ENCODE data around the gene DCP1B. TPM values are rescaled to one million over a fixed set of nuclear protein-coding genes. Genes with fewer than 3 reads are reported as not detected.

Gene DCP1B
- total RNA-seq, 1 experiment from 2014 or later, result 4.8 TPM

DNA sequence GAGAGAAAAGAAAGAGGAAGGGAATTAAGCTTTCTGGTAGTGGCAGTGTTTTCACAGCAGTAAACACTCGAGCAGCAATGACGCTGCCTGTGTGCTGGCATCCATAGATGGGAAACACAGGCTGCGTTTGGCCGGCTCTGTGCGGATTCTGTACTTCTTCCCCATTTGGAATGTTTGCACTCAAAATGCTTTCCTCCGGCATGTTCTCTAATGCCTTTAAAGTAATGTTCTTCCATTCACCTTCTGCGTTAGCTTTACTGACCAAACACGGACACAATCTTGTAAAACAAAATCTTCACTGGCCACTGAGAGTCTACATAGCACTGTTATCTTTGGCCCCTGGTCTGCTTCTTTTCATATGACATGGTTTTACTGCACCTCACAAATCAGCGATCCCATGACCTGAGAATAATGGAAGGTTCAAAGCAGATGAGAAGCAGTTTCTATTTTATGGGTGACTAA lies 31.4 kb downstream of the DCP1B start:
- no peaks in the 10 kb centered on the region for H3K36me3 ChIP-seq (ENCODE audit: control insufficient read depth, insufficient read depth, low read length)

DNA sequence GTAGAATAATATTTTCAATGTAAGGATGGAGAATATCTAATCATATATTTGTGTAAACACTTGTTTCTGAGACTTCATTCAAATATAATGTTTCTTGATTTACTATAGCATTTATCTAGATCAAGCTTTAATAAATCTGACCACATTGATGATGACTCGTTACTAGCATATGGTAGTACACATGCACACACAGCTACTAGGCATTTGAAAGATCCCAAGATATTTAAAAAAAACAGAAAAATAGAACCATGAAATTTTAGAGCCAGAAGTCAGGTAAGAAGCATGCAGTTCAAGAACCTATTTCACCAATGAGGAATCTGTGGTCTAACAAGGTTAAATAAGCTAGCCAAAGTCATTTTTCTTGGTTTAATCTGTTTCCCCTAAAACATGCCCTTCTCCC lies 32.0 kb downstream of the DCP1B start:
- DNase-seq (ENCODE audit: low read depth, low spot score), result no peak

More for the DNA sequence above, 31.4 kb downstream of the DCP1B start:
- TF ChIP-seq, protein P1, sequence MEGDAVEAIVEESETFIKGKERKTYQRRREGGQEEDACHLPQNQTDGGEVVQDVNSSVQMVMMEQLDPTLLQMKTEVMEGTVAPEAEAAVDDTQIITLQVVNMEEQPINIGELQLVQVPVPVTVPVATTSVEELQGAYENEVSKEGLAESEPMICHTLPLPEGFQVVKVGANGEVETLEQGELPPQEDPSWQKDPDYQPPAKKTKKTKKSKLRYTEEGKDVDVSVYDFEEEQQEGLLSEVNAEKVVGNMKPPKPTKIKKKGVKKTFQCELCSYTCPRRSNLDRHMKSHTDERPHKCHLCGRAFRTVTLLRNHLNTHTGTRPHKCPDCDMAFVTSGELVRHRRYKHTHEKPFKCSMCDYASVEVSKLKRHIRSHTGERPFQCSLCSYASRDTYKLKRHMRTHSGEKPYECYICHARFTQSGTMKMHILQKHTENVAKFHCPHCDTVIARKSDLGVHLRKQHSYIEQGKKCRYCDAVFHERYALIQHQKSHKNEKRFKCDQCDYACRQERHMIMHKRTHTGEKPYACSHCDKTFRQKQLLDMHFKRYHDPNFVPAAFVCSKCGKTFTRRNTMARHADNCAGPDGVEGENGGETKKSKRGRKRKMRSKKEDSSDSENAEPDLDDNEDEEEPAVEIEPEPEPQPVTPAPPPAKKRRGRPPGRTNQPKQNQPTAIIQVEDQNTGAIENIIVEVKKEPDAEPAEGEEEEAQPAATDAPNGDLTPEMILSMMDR (IDR thresholded peaks at IDR 0.05), result no peak
- no peak for TF ChIP-seq SIN3A (IDR thresholded peaks at IDR 0.05; ENCODE audit: borderline replicate concordance, insufficient read depth, low read depth, low read length)
- no peak for TF ChIP-seq POLR2AphosphoS5 (IDR thresholded peaks at IDR 0.05; ENCODE audit: low read depth, low read length)
- TF ChIP-seq TCF7L2 (IDR thresholded peaks at IDR 0.05; ENCODE audit: low read depth, low read length), result no peak
- TF ChIP-seq, protein P2, sequence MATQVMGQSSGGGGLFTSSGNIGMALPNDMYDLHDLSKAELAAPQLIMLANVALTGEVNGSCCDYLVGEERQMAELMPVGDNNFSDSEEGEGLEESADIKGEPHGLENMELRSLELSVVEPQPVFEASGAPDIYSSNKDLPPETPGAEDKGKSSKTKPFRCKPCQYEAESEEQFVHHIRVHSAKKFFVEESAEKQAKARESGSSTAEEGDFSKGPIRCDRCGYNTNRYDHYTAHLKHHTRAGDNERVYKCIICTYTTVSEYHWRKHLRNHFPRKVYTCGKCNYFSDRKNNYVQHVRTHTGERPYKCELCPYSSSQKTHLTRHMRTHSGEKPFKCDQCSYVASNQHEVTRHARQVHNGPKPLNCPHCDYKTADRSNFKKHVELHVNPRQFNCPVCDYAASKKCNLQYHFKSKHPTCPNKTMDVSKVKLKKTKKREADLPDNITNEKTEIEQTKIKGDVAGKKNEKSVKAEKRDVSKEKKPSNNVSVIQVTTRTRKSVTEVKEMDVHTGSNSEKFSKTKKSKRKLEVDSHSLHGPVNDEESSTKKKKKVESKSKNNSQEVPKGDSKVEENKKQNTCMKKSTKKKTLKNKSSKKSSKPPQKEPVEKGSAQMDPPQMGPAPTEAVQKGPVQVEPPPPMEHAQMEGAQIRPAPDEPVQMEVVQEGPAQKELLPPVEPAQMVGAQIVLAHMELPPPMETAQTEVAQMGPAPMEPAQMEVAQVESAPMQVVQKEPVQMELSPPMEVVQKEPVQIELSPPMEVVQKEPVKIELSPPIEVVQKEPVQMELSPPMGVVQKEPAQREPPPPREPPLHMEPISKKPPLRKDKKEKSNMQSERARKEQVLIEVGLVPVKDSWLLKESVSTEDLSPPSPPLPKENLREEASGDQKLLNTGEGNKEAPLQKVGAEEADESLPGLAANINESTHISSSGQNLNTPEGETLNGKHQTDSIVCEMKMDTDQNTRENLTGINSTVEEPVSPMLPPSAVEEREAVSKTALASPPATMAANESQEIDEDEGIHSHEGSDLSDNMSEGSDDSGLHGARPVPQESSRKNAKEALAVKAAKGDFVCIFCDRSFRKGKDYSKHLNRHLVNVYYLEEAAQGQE (IDR thresholded peaks at IDR 0.05; ENCODE audit: insufficient read depth in 1 of 2, low read depth in 2 of 2, low read length in 1 of 2), result no peak
- H3K27me3 ChIP-seq (ENCODE audit: control insufficient read depth, insufficient read depth, low read length), result no peaks in the 10 kb centered on the region
- H3K9me3 ChIP-seq (ENCODE audit: control insufficient read depth, insufficient read depth, low read depth, low read length), result no peaks in the 10 kb centered on the region
- no peak for ATAC-seq
- no peak for DNase-seq (ENCODE audit: low read depth, low spot score)
- intact Hi-C loops (cut with micrococcal nuclease; ENCODE audit: unreplicated experiment), result no loop called here
- CTCF ChIA-PET, result no interaction called here
- H3K4me3 ChIP-seq (ENCODE audit: low read depth in 2 of 2, low read length in 2 of 2), result no peak overlapping the region
- no TSS peak for BruUV-seq (replicated peaks)
- in situ Hi-C loops (cut with HindIII; ENCODE audit: low pct_unique_long_range_greater_than_20kb, low sequenced_read_pairs), result no loop called here
- no peaks in the 10 kb centered on the region for H3K4me1 ChIP-seq (ENCODE audit: control insufficient read depth, insufficient read depth, low read length)
- POLR2A ChIA-PET, result interaction anchor here (0.7 kb wide), 1 partner anchor 1802 kb away, joined by 17 read pairs; no protein-coding TSS in a partner anchor
- H3K27ac ChIP-seq (ENCODE audit: low read length), result no peak overlapping the region

More for the DNA sequence above, 32.0 kb downstream of the DCP1B start:
- Histone ChIP-seq H3K4me3 (ENCODE audit: low read depth in 2 of 2, low read length in 2 of 2) (no peak overlapping the region), H3K4me1 (ENCODE audit: control insufficient read depth, insufficient read depth, low read length) (no peaks in the 10 kb centered on the region), H3K27ac (ENCODE audit: low read length) (no peak overlapping the region), H3K9me3 (ENCODE audit: control insufficient read depth, insufficient read depth, low read depth, low read length) (no peaks in the 10 kb centered on the region), H3K27me3 (ENCODE audit: control insufficient read depth, insufficient read depth, low read length) (no peaks in the 10 kb centered on the region), H3K36me3 (ENCODE audit: control insufficient read depth, insufficient read depth, low read length) (no peaks in the 10 kb centered on the region)
- ChIA-PET CTCF (no interaction called here), POLR2A (interaction anchor here (0.7 kb wide), 1 partner anchor 1802 kb away, joined by 17 read pairs; no protein-coding TSS in a partner anchor)
- intact Hi-C loops (cut with micrococcal nuclease; ENCODE audit: unreplicated experiment) (no loop called here), in situ Hi-C loops (cut with HindIII; ENCODE audit: low pct_unique_long_range_greater_than_20kb, low sequenced_read_pairs) (no loop called here)
- TF ChIP-seq POLR2AphosphoS5 (IDR thresholded peaks at IDR 0.05; ENCODE audit: low read depth, low read length), result no peak
- no peak for TF ChIP-seq SIN3A (IDR thresholded peaks at IDR 0.05; ENCODE audit: borderline replicate concordance, insufficient read depth, low read depth, low read length)
- TF ChIP-seq, protein P2 (IDR thresholded peaks at IDR 0.05; ENCODE audit: insufficient read depth in 1 of 2, low read depth in 2 of 2, low read length in 1 of 2), result no peak
- TF ChIP-seq, protein P1 (IDR thresholded peaks at IDR 0.05), result no peak
- no peak for ATAC-seq
- no TSS peak for BruUV-seq (replicated peaks)
